ENCODE results near the gene EPC2.
"Not testable (repeated sequence)": the region's sequence is repeated elsewhere in the genome, so short reads cannot be mapped to it uniquely, and the experiment has no call there.

The EPC2 gene

DNA sequence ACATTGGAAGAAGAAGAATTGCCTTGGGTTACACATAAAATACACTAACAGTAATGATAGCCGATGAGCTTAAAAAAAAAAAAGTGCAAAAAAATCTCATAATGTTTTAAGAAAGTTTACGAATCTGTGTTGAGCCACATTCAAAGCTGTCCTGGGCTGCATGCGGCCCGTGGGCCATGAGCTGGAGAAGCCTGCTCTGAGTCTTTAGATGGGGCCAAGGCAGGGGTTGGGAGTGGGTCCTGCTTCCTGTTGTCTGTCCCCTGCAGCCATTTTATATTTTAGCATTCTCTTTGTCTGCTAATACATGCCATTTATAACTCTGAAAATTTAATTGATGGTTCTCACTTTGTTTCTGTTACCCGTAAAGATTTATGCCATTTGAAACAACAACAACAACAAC is 93.2 kb downstream of the EPC2 start:
- DNase-seq = no peak

DNA sequence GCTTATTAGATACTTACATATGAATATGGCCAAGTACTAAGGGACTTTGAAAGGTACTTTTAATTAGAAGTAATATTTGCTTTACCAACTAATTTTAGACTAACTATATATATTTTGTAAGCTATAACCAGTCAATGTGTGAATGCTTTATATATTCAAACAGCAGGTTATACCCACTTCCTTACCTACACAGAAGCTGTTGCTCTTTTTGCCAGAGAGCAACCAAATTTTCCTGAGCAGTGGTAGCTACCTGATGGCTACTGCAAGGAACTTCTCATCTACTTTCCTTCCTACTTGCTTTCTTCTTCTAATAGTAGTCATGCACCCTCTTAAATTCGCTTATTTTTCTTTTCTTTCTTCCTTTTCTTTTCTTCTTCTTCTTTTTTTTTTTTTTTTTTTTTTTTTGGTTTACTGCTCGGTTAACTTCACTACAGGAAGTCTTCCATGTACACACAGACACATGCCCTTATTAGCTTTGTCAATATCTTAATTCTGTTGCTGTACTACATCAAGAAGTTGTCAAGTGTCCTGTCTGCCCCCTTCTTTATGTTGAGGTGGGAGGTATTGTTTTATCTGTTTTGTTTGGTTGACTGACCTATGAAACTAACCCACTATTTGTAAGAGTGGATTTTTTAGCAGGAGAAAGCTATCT is 95.0 kb downstream of the EPC2 start:
- DNase-seq = no peak

DNA sequence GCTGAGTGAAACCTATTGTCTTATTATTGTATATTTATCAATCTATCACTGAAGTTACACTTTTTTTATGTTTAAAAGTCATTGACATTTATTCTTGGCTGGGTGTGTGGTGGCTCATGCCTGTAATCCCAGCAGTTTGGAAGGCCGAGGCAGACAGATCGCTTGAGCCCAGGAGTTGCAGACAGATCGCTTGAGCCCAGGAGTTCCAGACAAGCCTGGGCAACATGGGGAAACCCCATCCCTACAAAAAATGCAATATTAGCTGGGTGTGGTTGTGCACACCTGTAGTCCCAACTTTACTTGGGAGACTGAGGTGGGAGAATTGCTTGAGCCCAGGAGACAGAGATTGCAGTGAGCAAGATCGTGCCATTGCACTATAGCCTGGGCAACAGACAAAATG is 97.8 kb downstream of the EPC2 start:
- DNase-seq = no peak

DNA sequence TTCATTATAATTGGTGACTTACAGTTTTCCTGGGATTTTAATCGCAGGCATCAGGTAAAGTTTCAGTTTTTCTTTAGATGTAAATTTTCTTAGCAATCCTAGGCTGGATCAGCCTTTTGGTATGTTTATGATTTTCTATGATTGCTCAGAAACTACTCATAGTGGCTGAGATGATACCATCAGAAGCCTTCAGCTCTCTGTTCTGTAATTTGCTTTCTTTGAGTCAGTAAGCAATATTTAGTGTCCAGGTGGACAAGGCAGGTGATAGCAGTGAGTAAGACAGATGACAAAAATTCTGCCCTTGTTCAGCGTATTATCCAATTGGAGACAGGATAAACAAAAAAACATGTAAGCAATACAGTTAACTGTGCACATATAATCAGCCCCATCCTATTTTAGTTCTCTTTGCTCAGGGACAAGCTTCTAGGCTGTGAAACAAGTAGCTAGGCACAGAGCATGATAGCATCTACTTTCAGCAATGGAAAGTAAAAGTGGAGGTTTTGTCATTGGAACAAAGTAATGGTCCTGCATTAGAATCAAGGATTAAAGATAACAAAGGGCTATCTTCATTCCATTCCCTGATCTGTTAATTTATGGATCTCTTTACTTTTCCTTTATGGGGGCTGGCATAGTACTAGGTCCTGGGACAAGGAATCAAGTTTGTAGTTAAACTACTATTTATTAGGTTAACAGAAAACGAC is 100.8 kb downstream of the EPC2 start:
- DNase-seq = no peak

DNA sequence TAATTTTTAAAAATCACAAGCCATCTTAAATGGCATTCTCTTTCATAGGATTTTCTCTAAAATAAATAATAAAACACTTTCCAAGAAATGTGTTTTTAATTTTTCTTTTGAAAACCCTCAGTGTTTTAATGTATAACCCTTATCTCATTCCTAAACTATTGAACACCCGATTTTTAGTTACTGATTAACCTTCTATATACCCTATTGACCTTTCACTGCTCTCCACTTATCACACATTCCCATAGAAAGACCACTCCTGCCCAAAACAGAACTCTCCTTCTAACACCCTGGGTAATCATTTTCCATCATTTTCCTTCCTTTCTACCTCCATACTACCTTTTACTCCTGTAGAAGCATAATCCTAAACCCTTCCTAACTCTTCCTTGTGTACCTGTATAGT is 102.4 kb downstream of the EPC2 start:
- no peak for DNase-seq

DNA sequence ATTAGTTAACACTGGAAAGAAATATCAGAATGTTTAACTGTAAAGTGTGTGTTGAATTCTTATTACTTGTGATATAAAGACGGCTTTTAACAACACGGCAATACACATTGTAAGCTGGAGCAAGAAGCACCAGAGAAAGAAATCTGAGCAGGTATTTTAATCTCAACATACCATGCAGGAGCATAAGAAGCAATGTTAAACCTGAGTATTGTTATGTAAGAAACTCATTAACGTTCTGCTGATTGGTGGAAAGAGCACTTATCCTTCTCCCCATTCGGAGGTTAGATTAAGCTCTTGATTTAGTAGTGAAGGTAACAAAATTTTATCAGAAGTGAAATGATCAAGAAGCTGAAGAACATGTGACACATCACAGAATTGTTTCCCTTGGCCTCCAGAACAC is 107.4 kb downstream of the EPC2 start:
- no peak for DNase-seq

DNA sequence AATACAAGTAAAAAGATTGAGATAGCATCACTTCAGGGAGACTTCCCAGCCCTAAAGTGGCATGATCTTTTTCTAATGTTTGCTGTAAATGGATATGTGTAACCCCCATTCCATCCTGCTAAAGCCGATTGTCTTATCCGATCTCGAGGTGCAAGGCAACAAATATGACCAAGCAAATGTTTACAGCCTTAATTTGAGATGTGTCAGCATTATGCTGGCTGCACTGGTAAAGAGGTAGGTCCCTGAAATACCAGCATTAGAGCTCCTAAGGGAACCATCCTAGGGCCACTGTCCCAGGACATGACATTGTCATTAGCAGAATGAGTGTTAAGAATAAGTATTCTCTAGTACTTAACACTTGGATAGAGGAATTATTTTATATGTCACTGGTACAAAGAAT is 108.4 kb downstream of the EPC2 start:
- DNase-seq = no peak

DNA sequence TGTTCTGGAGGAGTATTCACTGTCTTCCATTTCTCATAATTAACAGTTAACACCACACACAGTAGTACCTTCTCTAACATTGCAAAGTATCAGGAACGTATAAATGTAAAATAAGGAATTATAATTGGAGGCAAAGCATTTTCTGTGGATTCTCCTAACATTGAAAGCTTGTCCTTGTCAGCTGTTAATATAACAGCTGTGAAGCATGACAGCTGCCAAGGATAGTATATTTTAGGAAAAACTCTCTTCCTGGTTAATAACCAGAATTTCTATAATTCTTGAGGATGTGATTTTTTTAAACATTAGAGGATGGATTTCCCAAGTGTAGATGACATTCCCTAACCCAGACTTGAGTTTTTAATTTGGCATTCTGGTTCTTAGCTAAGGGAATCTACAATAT is 110.3 kb downstream of the EPC2 start:
- DNase-seq = no peak

DNA sequence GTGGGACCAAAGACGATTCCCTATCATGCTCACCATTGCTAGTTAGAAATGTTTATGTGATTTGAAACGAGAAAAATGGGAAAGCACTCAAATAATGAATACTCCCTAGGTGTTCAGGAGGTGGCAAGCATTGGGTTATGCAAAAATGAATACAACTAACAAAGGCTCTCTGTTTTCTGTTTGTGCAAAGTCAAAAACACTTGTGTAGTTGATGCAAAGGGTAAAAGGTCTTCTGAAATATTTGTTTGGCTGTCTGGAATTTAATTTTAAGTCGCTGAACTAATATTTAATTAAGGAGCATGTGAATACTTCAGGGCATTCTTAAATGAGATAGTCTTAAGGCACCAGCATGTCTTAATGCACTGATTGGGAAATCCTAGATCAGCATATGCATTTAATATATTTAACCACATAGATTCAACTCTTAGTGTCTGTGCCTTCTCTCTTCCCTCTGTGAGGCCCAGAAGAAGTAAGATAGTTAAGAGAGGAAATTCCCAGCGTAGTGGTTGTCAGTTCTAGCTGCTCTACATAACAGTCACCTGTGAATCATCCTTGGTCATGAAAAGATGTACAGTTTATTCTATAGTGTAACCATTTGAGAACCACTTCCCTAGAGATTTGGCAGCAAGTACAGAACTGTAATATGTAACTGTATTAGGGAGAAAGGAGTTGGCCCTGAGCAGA is 111.9 kb downstream of the EPC2 start:
- DNase-seq = no peak

DNA sequence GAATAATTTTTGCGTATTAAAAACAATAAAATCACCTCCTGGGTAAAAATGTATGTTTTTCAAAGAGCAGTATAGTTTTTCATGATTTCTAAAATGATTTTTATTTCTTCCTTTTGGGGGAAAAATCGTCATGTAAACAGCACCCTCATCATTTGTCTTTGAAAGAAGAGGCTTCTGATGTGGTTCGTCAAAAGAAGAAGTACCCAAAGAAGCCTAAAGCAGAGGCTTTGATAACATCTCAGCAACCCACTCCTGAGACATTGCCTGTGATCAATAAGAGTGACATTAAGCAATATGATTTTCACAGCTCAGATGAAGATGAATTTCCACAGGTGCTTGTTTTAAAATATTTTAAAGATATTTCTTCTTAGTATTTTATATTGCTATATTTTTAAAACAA is 120.3 kb downstream of the EPC2 start:
- DNase-seq = no peak

DNA sequence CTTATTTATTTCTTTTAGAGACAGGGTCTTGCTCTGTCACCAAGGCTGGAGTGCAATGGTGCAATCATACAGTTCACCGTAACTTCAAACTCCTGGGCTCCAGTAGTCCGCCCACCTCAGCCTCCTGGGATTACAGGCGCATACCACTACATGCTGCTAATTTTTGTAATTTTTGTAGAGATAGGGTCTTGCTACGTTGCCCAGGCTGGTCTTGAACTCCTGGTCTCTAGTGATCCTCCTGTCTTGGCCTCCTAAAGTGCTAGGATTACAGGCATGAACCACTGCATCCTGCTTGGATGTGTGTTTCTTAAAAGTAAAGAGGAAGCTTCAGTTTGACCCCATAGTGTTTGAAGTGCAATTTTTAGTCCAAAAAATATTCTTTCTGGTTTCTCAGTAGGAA is 125.5 kb downstream of the EPC2 start:
- DNase-seq = no peak

DNA sequence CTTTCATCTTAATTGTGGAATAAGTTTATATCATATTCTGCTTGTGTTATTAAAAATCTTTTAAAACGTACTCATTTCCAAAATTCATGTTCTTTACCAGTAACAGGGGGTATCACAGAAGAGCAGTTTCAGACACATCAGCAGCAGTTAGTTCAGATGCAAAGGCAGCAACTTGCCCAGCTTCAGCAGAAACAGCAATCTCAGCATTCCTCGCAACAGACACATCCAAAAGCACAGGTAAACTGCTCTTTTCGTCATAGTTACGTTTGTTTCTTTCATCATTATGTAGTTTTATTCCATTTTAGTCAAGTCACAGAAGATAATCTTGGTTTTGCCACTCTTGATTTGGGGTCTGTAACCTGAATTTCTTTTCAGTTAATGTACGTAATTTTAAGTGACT is 137.0 kb downstream of the EPC2 start:
- no peak for DNase-seq

DNA sequence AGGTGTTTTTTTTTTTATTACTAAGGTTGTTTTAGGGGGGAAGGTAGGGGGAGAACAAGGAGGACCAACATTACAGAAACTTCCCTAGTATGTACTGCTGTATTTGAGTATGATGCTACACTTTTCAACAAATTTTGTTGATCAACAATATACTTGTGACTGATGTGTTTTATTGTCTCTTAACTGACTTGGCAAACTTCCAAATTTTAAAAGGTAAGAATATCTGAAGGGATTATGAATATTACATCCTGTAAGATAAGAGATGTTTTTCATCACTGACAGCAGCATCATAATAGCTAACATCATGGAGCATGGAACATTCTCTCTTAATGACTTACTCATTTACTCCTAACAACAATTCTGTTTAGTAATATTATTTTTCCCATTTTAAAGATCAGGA is 144.5 kb downstream of the EPC2 start:
- no peak for DNase-seq

DNA sequence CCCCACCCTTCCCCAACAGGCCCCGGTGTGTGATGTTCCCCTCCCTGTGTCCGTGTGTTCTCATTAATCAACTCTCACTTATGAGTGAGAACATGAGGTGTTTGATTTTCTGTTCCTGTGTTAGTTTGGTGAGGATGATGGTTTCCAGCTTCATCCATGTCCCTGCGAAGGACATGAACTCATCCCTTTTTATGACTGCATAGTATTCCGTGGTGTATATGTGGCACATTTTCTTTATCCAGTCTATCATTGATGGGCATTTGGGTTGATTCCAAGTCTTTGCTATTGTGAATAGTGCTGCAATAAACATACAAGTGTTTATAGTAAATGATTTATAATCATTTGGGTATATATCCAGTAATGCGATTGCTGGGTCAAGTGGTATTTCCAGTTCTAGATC is 145.6 kb downstream of the EPC2 start:
- DNase-seq = not testable (repeated sequence)

DNA sequence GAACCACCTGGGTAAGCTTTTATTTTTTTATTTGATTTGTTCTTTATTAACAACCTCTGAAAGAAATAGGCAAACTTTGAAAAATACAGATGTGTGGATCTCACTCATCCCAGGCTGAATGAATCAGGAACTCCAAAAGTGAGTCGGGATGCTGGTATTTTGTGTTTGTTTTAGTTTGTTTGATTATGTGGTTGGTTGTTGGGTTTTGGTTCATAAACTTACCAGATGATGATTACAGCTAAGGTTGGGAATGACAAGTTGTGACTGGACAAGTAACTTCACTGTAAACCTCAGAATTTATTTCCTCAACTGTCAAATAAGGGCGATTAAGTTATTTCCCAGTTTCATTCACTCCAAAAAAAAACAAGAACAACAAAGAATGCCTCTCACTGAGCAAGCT is 150.0 kb downstream of the EPC2 start:
- no peak for DNase-seq

DNA sequence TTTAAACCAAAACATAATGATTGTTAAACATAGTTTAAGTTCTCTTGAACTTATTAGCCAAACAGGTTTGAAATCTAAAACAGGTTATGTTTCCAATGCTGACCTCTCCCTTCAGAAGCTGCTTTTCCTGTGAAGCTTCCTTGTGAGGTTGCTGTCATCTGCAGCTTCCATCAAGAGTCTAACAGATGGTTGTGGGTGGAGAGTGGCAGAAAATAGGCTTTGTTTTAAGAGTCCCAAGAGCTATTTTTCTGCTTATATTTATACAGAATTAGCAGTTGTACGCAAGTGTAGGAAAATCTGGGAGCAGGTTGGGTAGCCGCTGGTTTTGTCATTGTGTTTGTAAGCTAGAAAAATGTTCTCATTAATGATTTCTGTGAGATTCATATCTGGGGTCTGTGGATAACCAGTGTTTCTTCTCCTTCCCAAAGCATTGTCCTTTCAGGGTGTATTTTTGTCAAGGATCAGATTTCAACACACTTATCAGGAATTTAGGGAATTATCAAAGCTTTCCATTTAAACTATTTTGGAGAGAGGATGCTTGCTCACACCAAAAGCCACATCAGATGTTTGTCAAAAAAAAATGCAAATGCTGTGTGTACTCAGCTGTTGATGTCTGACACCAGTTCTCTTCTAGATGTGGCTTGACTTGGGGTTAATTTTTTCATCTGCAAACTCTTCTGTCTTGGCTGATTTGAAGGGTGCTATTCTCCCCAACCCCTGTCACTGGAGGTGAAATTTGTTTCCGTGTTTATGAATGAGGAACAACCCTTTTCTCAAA is 152.4 kb downstream of the EPC2 start:
- DNase-seq = no peak

DNA sequence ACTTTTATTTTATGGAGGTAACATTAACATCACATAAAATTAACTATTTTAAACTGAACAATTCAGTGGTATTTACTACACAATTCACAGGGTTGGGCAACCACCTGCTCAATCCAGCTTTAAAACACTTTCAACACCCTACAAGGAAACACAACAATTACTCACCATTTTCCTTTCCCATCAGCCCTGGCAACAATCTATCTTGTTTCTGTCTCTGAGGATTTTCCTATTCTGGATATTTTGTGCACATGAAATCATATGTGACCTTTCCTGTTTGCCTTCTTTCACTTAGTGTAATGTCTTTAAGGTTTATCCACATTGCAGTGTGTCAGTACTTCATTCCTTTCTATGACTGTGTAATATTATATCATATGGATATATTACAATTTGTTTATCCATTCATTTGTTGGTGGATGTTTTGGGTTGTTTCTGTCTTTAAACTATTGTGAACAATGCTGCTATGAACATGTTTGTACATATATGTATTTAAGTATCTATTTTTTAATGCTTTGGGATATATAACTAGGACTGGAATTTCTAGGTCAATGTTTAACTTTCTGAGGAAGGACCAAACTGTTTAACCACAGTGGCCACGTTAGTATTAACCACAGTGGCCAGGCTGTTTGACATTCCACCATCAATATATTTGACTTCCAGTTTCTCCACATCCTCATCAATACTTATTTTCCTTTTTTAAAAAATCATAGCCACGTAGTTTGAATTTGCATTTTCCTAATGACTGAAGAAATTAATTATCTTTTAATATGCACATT is 158.1 kb downstream of the EPC2 start:
- DNase-seq = no peak

DNA sequence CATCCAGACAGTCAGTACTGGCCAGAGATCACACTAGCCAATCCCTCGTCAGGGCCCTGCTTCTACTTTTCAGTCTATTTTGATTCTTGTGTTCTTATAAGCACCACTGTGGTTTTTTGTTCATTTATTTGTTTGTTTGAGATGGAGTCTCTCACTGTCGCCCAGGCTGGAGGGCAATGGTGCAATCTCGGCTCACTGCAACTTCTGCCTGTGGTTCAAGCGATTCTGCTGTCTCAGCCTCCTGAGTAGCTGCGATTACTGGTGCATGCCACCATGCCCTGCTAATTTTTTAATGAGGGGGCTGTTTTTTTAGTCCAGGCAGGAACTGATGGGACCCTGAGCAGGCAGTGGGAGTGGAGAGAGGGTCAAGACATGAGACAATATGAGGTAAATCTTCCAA is 165.5 kb downstream of the EPC2 start:
- no peak for DNase-seq

DNA sequence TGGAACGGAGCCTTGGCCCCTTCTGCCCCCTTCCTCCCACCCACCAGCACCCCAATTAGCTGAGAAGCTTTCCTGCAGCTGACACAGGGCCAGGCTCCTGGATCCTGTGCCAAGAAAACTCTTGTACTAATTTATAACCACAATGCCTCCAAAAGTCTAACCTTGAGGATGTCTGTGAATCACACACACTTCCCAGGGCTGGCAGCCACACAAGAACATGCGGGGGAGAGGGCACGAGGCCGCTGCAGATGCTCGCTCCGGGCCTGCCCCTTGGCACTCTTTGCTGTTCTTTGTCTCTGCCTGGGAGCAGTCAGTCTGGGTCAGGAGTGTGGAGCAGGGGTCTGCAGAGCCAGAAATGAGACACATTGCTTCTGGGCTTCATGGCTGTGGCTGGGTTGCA is 167.8 kb downstream of the EPC2 start:
- no peak for DNase-seq

DNA sequence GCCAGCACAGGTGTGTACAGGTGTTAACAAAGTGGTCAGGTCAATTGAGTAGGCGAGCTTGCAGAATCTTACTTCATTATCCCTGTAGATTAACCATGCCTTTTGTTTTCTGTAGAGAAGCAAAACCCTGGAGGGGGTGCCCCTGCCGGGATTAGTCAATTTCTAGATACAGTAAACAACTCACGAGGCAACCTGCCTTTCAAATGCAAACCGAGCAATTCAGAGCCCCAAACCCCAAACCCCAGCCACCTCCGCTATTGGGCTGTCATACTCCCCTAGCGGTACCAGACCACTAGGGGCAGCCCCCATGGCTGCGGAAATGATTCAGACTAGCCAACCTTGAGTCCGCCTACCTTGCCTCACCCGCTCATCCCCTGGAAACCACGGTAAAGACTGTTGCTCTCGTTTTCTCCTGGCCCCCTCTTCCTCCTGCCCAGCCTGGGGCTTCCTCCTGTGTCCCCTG is 169.1 kb downstream of the EPC2 start:
- no peak for DNase-seq

DNA sequence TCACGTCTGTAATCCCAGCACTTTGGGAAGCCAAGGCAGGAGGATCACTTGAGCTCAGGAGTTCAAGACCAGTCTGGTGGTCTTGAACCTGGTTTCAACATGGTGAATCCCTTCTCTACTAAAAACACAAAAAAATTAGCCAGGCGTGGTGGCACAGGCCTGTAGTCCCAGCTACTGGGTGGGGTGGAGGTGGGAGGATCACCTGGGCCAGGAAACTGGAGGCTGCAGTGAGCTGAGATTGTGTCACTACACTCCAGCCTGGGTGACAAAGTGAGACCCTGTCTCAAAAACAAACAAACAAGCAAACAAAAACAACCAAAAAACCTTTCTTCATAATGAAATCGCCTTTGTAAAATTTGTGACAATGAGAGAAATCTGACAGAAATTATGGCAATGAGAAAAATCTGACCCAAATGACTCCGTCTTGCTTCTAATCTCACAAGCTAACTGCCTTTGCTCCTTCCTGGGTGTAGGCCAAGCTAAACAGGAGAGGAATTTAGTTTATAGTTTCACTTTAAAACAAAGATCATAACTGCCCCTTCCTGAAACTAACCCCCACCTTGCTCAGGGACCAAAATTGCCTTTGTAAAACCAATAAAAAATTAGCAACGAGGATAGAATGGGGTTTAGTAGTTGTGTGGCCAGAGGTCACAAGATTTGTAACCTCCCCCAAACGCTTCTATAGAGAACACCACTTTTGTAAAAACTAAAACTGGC is 169.8 kb downstream of the EPC2 start:
- no peak for DNase-seq

DNA sequence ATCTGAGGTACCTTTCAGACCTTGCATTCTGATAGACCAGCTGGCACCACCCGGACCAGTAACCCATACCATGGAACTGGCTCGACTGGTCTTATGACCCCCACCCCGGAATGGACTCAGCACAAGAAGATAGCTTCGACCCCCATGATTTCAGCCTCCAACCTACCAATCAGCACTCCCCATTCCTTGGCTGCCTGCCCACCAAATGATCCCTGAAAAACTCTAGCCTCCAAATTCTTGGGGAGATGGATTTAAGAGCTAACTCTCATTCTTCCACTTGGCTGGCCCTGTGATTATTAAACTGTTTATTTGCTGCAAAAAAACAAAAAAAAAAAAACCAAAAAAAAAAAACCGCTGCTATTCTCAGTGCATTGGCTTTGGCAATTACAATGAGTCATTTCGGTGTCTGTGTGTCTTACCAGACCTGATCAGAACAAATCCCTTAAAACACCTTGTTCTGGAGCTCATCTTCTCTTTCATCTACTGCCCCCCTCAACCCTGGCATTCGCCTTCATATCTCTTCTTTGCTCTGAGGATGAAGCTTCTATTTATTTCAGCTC is 170.4 kb downstream of the EPC2 start:
- DNase-seq = no peak
